ENCODE measurements around the gene CXCR6.

The CXCR6 gene

GRCh38 chr3:45984331-45985312, 41.4 kb downstream of the CXCR6 start:
- Histone ChIP-seq H3K9me3 (ENCODE audit: control insufficient read depth, insufficient read depth, low read depth, low read length) (no peaks in the 10 kb centered on the region), H3K4me1 (ENCODE audit: control insufficient read depth, insufficient read depth, low read length) (peaks cover 6% of the 10 kb centered on the region; the same call in 1 of the 2 replicates), H3K36me3 (ENCODE audit: control insufficient read depth in 2 of 2, insufficient read depth in 1 of 2, low read length in 2 of 2) (peaks cover 4 to 59% of the 10 kb centered on the region in 2 experiments; a peak in 1 of 3 replicates), H3K4me3 (ENCODE audit: low read depth, low read length) (no peak overlapping the region), H3K27ac (ENCODE audit: extremely low read depth, low read depth, low read length) (no peak overlapping the region)
- CTCF ChIA-PET, result interaction anchor here (1.5 kb wide), 1 partner anchor 93 kb away, joined by 4 read pairs; no protein-coding TSS in a partner anchor
- TF ChIP-seq ZNF394 (tag by site-specific recombination; IDR thresholded peaks at IDR 0.05; ENCODE audit: borderline replicate concordance), result no peak
- no peak for TF ChIP-seq ZNF138 (tag by site-specific recombination; IDR thresholded peaks at IDR 0.05; ENCODE audit: borderline replicate concordance)
- TF ChIP-seq ZXDB (tag by site-specific recombination; IDR thresholded peaks at IDR 0.05), result no peak
- TF ChIP-seq TSHZ1 (tag by site-specific recombination; IDR thresholded peaks at IDR 0.05; ENCODE audit: borderline replicate concordance), result no peak
- TF ChIP-seq ZNF114 (tag by site-specific recombination; IDR thresholded peaks at IDR 0.05), result no peak
- TF ChIP-seq BCL11A (tag by site-specific recombination; IDR thresholded peaks at IDR 0.05; ENCODE audit: low read depth), result no peak
- no peak for TF ChIP-seq FEZF1 (tag by site-specific recombination; IDR thresholded peaks at IDR 0.05)
- TF ChIP-seq WT1 (tag by site-specific recombination; IDR thresholded peaks at IDR 0.05), result no peak
- no peak for TF ChIP-seq ZNF175 (tag by site-specific recombination; IDR thresholded peaks at IDR 0.05)
- no peak for TF ChIP-seq IKZF3 (tag by site-specific recombination; IDR thresholded peaks at IDR 0.05)
- TF ChIP-seq, protein P1, sequence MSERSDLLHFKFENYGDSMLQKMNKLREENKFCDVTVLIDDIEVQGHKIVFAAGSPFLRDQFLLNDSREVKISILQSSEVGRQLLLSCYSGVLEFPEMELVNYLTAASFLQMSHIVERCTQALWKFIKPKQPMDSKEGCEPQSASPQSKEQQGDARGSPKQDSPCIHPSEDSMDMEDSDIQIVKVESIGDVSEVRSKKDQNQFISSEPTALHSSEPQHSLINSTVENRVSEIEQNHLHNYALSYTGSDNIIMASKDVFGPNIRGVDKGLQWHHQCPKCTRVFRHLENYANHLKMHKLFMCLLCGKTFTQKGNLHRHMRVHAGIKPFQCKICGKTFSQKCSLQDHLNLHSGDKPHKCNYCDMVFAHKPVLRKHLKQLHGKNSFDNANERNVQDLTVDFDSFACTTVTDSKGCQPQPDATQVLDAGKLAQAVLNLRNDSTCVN (tag by site-specific recombination; optimal IDR thresholded peaks at IDR 0.05), result no peak
- TF ChIP-seq SP2 (tag by site-specific recombination; IDR thresholded peaks at IDR 0.05), result no peak
- TF ChIP-seq ZNF658 (tag by site-specific recombination; IDR thresholded peaks at IDR 0.05), result no peak
- POLR2A ChIA-PET, result no interaction called here

DNA sequence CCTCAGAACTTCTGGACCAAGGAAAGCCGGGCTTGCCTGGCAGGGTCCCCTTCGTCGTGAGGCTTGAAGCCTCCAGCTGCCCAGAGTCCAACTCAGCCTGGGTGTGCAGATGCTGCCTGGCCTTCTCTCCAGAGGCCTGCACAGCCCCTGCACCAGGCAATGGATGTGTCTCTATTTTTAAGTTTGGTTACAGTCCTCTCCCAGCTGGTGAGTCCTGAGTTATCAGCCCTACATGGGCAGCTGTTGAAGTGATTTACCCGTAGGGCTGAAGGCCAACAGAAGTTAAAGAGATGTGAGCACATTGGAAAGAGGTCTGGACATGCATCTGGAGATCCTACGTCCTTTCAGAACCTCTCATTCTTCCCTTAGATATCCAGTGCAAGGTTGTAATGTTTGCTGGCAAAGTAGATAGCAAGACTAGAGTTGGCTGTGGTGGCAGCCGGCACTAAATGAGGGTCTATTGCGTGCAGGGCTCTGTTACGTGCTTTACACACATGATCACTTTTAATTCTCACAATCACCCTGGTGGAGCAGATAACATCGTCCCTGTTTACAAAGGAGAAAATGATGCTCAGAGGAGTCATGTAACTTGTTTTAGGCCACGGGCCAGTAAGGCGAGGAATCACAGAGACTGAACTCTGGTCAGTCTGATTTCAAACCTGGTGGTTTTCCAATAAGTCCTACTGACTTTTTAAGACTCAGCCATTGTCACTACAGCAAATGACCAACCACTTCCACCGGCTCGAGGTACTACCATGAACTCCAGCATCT, 42.5 kb downstream of the CXCR6 start:
- peaks cover 6% of the 10 kb centered on the region; the same call in 1 of the 2 replicates for H3K4me1 ChIP-seq (ENCODE audit: control insufficient read depth, insufficient read depth, low read length)
- ChIA-PET POLR2A (no interaction called here), CTCF (interaction anchor here (0.7 to 1.5 kb wide), 2 partner anchors 92 to 93 kb away, joined by 3 to 4 read pairs; no protein-coding TSS in a partner anchor)
- H3K4me3 ChIP-seq (ENCODE audit: low read depth, low read length), result no peak overlapping the region
- TF ChIP-seq ZNF302 (tag by site-specific recombination; IDR thresholded peaks at IDR 0.05; ENCODE audit: low read depth), result no peak
- TF ChIP-seq ZNF10 (tag by site-specific recombination; IDR thresholded peaks at IDR 0.05), result no peak
- no peak for TF ChIP-seq BCL11A (tag by site-specific recombination; IDR thresholded peaks at IDR 0.05; ENCODE audit: low read depth)
- no peak for TF ChIP-seq ZNF701 (tag by site-specific recombination; IDR thresholded peaks at IDR 0.05)
- no peak for TF ChIP-seq KLF9 (tag by site-specific recombination; IDR thresholded peaks at IDR 0.05; ENCODE audit: low read depth)
- no peak for TF ChIP-seq ZFP37 (tag by site-specific recombination; IDR thresholded peaks at IDR 0.05)
- no peak for TF ChIP-seq KLF7 (tag by site-specific recombination; IDR thresholded peaks at IDR 0.05; ENCODE audit: borderline replicate concordance)
- no peak for TF ChIP-seq HOXA7 (CRISPR knock-in tag; IDR thresholded peaks at IDR 0.05; ENCODE audit: borderline replicate concordance)
- TF ChIP-seq ZSCAN5A (tag by site-specific recombination; IDR thresholded peaks at IDR 0.05), result no peak
- TF ChIP-seq ZNF664 (tag by site-specific recombination; IDR thresholded peaks at IDR 0.05), result no peak
- no peak for TF ChIP-seq MYNN (tag by site-specific recombination; IDR thresholded peaks at IDR 0.05; ENCODE audit: borderline replicate concordance)
- TF ChIP-seq ZNF16 (tag by site-specific recombination; IDR thresholded peaks at IDR 0.05; ENCODE audit: low read depth), result no peak
- no peaks in the 10 kb centered on the region for H3K9me3 ChIP-seq (ENCODE audit: control insufficient read depth, insufficient read depth, low read depth, low read length)
- H3K36me3 ChIP-seq (ENCODE audit: control insufficient read depth in 2 of 2, insufficient read depth in 1 of 2, low read length in 2 of 2), result peaks cover 0 to 49% of the 10 kb centered on the region in 2 experiments; a peak in 1 of 3 replicates
- H3K27ac ChIP-seq (ENCODE audit: extremely low read depth, low read depth, low read length), result no peak overlapping the region
